NCI-H1105 (cell line): ENCODE measurements around the gene MCRIP2.

Experiments used
- DNase-seq: peaks from one replicate; lab custom pipeline; 2025; lab: John Stamatoyannopoulos, UW

Gene MCRIP2

DNA sequence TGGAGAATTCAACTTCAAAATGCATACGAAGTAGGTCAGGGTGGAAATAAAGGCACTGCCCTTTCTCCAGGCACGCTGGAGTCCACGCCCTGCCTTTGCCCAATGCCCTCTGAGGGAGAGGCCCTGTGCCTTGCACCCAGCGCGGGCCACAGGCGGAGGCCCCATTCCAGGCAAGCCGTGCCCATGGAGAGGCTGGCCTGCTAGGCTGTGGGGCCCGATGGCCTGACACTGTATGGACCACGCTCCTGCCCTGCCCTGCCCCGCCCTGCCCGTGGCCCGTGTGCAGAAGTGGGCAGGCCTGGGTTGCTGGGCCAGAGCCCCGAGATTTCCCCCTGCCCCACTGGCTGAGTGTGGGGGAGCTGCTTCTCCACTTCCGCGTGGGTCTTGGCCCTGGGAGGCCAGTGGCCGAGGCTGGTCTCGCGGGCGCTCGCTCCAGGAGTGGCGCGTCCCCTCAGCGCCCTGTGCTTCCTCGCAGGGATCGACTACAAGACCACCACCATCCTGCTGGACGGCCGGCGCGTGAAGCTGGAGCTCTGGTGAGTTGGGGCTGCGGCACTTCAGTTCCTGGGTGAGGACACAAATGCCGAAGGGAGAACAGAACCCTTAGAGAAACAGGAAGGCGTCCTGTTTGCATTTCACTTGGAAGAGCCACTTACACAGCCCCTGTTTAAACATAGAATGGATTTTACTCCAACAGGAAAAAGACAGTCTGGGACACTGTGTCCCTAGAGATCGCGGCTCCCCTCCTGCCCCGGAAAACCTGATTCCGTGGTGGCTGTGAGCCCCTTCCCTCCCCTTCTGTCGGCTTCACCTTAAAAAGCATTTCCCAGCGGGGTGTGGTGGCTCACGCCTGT, 24.7 kb upstream of the MCRIP2 start:
- no peak for DNase-seq

DNA sequence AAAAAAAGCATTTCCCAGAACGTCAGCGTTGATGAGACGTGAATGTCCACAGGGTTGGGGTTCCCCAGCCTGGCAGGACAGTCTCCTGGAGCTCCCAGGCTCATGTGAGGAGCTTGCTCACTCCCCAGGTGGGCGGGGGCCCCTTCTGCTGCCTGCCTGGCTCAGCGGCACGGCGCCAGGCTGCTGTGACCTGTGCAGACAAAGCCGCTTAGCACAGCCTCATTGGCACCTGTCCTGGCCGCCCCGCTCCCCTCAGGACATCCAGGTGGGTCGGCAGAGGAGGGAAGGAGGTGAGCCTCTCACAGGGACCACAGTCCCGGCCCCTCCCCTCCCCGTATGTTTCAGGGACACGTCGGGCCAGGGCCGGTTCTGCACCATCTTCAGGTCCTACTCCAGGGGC, 23.8 kb upstream of the MCRIP2 start:
- DNase-seq, result no peak

DNA sequence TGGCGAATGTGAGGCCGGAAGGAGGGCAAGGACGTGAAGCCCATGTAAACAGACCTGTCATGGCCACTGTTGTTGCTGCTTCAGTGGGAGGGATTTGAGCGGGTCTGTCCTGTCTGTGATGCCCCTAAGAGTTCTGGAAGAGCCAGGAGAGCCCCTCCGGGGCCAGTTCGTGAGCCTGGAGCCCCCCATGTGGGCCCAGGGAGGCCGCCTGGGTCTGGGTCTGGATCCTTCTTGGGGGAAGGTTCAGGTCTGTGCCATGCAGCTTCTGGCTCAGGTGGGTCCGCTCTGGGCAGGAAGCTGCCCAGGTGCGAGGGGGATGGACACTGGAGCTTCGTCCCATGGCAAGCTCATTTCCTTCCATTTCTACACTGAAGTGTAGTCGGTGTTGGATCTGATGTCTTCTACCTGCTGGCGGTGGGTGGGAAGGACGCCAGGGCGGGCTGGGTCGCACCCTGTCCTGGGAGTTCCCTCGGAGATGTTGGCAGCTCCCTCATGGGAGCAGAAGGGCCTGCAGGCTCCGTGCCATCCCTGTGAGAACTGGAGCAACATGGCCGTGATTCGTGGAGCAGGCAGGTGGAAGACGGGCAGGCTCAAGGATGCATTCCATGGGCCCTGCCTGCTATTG, 22.0 kb upstream of the MCRIP2 start:
- DNase-seq, result no peak

DNA sequence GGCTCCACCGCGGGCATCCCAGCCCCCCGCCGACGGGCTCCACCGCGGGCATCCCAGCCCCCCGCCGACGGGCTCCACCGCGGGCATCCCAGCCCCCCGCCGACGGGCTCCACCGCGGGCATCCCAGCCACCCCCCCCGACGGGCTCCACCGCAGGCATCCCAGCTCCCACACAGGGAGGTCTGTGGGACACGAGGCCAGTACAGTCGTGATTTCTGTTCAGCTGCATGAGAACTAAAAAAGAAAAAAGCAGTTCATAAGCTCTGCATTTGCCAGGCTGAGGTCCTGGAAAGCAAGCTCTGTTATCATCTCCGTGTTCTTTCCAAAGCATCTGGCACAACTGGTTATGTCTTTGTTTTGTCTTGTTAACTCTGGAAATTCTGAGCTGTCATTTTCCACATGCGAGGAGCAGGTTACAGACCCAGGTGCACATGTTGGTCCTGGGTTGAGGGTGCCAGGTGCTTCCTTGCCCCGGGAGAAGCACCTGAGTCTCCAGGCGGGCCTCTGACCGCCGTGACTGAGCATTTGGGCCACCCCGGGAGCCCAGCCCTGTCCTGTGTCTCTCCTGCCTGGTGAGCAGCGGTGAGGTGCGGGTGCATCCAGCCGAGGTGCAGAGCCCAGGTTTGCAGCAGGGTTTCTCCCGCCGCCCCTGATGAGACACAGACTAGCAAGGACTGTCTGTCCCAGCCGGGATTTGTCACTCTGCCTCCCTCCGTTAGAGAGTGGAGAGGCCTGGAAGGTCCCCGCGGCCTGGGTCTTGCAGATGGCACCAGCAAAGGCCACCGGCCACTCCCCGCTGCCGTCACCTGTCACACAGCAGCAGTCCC, 20.7 kb upstream of the MCRIP2 start:
- DNase-seq, result no peak

DNA sequence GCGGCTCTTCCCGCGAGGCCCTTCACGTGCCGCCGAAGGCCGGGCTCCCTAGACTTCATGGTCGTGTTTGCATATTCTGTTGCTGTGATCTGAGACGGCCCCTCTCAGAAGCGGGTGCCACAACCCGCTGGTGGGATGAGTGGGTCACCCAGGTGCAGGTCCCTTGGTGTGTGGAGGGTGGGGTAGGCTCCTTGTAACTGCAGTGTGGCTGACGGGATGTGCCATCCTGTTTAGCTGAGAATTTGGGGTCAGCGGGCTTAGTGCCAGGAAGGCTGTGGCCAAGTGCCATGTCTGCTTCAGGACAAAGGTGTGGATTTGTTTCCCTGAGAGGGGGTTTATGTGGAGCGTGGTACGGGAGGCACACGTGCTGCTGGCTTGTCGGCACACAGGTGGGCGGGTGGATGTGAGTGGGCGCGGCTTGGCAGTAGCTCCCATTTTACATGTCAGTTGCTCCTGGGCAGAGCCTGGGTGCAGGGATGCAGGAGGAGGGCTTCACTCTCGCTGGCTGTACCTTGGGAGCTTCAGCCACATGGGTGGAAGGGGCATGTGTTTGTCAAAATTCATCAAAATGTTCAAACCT, 20.0 kb upstream of the MCRIP2 start:
- peak; percentile 25 for DNase-seq

DNA sequence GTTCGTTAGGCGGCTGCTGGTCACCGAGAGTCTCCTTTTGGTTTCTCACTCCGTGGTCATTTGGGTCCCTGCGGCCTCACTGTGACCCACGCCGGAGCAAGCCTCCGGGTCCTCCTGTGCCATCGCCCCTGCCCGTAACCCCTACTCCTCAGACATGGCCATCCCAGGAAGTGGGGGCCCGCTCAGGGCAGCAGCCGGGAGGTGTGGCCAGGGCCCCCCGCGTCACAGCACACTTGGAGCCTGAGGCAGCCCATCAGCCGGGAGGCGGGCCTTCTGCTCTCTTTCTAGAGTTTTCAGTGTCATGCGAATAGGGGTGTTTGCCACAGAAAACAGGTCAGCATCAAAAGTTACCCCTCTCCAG, 18.7 kb upstream of the MCRIP2 start:
- no peak for DNase-seq

DNA sequence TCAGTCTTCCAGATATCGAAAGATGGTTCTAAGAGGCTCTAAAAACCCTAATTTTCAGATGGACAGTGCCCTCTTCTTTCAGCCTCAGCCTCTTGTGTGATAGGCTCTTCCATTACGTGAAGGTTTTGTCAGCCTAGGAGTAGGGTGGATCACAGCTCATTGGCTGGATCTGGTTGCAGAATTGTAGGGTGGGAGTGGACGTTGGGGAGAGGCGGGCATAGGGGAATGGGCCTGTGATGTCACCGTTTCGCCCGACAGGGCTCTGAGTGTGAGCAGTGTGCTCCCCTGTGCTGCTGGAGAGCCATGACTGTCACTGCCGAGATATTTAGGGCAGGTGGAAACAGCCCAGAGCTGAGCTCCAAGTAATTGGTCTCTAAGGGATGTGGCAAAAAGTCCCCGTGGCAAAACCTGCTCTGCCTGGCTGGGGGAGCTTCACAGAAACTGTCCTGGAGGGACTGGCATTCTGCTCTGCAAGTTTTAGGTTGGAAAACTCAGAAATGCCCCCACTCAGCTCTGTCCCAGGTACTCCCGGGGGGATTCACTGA, 17.0 kb upstream of the MCRIP2 start:
- no peak for DNase-seq

DNA sequence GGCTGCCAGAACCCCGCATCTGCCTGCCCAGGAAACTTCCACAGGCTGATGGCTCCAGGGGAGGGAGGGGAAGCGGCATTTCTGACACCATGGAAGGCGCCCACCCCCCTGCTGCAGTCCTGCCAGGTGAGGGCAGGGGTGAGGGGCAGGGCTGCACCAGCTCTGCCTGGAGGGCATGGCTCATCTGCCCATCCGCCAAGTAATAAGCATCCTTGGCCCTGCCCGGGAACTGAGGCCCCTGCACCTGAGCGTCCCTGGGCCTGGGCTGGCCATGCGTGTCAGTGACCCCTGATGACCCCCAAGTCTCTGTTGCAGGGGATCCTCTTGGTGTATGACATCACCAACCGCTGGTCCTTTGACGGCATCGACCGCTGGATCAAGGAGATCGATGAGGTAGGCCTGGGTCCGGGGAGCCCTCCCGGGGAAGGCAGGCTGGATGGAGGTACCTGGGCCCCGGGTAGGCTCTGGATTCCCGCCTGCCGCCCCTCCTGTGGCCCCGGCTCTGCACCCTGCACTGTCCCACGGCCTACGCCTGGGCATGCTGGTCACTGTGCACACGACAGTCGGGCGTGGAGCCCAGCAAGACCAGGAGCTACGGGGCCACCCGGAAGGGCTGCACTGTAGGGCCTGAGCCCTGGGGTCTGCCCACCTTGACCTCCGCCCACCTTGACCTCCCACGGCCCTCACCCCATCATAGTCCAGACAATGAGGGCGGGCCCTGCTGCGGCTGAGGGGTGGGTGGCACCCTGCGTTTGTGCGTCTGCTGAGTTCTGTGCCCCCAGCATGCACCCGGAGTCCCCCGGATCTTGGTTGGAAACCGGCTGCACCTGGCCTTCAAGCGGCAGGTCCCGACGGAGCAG, 16.3 kb upstream of the MCRIP2 start:
- no peak for DNase-seq

DNA sequence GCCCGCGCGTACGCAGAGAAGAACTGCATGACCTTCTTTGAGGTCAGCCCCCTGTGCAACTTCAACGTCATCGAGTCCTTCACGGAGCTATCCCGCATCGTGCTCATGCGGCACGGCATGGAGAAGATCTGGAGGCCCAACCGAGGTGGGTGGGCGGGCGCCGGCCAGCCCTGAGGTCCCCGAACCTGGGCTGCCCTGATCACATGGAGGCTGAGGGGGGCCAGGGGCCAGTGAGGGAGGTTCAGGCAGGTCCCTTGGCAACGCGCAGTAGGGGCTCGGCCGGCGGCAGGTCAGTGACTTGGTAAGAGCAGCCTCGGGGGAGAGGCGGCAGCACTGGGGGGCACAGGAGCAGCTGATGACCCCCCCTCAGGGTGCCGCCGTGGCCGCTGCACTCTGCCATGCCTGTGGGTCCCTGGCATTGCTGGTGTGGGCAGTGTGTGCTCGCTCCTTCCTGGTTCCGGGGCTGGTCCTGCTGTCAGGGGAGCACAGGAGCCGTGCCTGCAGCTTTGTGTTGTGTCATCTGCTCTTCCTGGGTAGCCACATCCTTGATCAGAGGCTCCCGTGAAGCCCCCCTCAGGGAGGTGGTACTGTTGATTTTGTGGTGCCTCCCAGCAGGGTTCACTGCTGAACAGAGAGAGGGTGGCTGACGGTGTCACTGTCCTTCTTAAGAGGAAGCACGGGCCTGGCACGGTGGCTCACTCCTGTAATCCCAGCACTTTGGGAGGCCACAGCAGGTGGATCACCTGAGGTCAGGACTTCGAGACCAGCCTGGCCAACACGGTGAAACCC, 15.5 kb upstream of the MCRIP2 start:
- no peak for DNase-seq

DNA sequence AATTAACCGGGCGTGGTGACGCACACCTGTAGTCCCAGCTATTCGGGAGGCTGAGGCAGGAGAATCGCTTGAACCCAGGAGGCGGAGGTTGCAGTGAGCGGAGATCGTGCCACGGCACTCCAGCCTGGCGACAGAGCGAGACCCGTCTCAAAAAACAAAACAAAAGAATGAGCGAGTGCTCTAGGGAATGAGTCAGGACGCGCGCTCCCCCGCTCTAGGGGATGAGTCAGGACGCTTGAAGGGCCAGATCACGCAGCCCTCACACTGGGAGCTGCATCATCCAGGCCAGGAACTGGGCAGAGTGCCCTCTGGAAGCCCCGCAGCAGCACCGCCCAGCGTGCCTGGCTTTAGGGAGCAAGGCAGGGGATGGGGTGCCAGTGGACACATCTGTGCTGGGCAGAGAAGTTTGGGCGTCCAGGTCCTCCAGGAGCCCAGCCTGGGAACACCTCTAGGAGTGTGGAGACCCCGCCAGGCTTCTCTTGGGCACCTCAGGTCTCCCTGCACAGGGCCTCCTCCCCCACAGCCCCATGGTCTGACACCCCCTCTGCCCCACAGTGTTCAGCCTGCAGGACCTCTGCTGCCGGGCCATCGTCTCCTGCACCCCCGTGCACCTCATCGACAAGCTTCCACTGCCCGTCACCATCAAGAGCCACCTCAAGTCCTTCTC, 14.7 kb upstream of the MCRIP2 start:
- no peak for DNase-seq

DNA sequence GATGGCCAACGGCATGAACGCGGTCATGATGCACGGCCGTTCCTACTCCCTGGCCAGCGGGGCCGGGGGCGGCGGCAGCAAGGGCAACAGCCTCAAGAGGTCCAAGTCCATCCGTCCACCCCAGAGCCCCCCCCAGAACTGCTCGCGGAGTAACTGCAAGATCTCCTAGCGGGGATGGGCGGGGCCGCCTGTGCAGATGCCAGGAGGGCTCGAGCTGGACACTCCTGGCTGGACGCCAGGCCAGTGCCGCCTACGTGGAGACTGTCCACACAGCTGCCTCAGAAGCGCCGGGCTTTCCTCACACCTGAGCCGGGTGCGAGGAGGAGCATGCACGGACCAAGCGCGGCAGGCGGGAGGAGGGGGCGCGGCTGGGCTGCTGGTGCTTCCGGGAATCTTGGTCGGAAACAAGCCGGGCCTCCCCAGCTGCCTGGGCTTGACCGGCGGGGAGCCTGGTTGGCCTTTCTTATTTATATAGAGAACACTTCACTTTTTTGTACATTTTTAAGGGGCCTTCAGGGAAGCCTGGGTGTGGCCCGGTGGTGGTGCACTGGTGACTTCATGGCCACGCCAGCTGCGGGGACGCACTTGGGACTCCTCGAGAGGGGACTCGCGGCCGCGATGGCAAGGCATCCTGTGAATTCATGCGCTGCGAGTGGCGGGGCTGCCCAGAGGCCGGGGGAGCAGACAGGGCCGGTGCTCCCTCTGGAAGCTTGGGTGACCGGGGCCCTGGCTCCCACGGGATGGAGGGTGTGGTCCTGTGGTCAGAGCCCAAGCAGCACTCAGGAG, 14.0 kb upstream of the MCRIP2 start:
- no peak for DNase-seq

DNA sequence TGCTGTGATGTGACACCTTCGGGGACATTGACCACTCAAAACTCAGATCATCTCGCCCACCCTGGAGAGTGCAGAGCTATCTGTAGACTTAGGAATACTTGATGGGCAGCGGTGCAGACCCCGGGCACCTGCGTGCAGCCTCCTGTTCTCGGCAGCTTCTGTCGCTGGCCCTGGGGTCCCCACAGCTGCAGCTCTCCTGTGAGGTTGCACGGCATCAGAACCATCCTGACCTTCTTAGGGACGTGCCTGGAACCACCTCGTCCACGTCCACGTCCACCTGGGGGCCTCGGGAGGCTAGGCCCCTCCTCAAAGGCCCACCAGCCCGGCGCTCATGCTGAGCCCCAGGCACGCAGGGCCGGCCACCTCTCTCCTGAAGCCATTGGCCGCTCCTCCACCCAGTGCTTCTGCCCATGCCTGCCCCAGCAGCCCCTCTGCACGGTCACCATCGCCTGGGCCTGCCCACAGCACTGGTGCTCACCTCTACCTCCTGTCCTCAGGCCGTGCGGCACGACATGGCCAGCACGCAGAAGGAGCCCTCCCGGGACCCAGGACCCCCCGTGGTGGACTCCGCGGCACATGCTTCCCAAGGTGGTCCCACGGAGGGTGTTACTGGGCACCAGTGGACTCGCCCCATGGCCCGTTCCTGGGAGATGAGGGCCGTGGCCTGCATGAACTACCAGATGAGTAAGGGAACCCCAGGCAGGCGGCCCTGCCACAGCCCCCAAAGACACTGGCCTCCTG, 13.1 kb upstream of the MCRIP2 start:
- DNase-seq, result no peak

DNA sequence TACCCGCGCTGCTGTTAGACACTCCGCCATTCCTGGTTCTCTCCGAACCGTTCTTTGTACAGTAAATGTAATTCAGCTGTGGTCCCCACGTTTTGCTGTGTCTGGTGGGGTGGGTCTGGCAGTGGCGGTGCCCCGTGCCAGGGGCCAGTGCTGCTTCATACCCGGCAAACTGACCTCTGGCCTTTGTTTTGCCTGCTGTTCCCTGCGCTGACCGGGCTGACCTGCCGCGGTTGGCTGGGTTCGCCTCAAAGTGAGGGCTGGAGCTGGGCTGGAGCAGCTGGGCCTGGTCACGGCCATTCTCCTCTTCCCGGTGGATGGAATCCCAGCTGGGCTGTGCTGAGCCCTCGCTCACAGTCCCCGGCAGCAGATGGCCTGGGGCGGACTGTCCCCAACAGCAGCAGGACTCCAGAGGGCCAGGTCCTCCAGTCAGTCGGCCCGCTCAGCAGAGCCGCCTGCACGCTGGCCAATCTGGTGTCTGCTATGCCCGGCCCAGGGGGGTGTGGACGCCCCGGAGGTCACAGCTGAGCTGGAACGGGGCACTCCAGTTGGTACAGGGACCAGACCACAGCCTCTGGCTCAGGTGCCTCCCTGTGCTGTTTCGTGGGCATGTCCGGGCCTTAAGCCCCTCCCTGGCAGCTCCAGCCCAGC, 12.3 kb upstream of the MCRIP2 start:
- DNase-seq, result no peak

DNA sequence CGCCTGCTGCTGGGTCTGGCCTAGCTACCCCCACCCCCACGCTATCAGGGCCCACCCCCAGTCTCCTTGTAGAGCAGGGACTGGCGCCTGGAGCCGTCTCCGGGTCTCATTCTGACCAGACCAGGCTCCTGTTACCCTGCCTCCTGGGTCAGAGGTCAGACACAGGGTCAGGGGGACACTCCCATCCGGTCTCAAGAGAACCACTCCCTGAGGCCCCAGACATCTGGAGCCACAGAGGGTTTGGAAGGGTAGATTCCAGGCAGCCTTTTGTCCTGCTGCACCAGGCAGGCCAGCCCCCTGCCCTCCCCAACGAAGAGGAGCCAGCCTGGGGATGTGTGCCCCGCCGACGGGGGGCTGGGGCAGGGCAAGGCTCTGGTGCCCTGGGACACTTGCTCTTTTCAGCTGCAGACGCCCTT, 11.8 kb upstream of the MCRIP2 start:
- DNase-seq, result no peak

DNA sequence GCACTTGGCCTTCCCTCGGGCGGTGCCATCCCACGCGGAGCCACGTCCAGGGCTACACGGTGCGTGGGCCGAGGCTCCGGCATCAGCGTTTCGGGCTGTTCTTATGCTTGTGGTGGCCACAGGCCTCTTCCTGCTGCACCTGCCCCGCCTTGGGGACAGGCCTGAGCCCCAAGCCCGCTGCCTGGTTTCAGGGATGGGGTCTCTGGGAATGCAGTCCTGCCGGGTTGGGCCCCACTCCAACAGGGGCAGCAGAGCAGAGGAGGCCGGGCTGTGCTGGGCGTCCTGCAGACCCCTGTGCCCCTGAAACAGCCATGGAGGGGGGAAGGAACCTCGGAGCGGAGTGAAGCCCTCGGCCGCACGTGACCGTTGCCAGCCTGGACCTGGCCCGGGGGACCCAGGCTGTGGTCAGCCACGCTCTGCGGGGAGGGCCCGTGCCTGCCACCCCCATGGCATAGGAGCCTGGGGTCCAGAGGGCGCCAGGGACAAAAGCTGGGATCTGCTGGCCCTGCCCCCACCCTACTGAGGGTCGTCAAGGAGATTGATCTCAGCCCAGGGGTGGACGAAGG, 11.3 kb upstream of the MCRIP2 start:
- DNase-seq, result no peak

DNA sequence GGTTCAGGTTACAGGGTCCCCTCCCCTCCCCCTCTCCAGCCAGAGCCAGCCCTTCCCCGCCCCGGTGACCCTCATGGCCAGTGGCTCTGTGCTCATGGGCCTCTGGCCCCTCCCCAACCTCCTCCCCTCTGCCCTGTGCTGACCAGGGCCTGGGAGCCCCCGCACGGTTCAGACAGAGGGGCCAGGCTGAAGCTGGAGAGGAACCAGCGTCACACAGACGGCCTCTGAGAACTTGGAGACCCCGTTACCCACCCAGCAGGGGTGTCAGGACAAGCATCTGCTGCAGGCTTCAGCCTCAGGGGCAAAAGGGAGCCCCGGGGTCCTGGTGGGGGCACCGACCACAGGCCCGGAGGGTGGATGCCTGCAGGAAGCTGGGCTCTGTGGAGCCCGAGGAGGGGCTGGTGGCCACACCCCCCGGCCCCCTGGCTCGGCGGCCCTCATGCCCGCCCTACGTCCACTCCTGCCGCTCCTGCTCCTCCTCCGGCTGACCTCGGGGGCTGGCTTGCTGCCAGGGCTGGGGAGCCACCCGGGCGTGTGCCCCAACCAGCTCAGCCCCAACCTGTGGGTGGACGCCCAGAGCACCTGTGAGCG, 10.7 kb upstream of the MCRIP2 start, which contains the start of gene WFIKKN1:
TSS of gene WFIKKN1 (plus strand) at position 171 of the 591 bp plus-strand sequence. CDS start at position 440, 269 bp downstream.
- no peak for DNase-seq

DNA sequence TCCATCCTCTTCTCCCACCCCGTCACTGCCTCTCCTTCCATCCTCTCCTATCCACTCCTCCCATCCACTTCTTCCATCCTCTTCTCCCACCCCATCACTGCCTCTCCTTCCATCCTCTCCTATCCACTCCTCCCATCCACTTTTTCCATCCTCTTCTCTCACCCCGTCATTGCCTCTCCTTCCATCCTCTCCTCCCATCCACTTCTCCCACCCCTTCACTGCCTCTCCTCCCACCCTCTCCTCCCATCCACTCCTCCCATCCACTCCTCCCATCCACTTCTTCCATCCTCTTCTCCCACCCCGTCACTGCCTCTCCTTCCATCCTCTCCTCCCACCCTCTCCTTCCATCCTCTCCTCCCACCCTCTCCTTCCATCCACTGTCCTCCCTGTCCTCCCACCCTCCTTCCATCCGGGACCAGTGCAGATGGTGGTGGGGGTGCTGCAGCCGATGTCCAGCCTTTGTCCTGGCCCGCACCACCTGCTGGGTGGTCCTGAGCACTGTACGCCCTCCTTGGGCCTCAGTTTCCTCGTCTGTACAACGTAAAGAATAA, 9.7 kb upstream of the MCRIP2 start:
- DNase-seq, result no peak
